Stimulated activated CD8-positive, alpha-beta memory T cell treated with anti-CD3 and anti-CD28 coated beads, Interleukin-7, amount 100 ng/mL, for 48 hours (primary cell): Measurements from ENCODE around the gene BICD2.

Source experiments
- DNase-seq, 2 donors: peaks; one replicate each; pipeline ENCODE4 v3.0.0-alpha.2; 2020; ENCODE audit warnings: low read depth in 1 of 2; ENCODE audit errors: extremely low read depth in 1 of 2

The BICD2 gene

DNA sequence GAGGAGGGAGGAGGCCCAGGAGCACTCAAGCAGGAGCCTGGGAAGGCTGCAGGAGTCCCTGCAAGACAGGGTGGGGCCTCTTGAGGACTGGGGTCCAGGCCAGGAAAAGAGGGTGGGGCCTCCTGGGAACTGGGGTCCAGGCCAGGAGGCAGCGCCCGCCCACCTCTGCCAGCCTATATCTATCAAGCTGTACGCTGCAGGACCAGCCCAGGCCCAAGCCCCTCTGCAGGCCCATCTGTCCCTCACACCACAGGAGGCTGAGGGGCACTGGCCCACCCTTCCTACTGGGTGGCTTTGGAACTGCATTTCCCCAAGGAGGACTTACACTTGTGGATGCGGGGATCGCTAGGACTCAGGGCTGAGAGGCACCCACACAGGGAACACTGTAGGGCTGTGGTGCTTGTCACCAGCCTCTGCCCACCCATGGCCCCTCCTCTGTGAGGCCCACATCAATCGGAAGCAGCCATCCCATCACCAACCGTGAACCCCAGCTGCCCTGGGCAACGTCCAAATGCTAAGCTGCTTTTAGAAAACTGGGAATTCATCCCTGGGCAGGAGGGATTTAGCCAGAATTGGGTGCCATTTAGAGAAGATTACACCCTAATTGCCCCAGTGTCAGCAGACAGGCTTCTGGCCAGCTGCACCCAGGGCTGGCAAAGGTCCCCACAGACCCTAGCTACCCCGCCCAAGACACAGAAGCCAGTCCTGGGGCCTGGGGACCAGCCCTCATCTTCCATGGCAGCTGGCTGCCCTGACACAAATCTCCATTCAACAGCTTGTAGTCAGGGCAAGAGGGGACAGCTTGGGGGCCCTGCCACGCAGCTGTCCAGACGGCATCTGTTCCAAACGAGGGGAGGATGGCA lies 15.3 kb downstream of the BICD2 start:
- DNase-seq: no peak

GRCh38 chr9:92748233-92748497 lies 16.5 kb downstream of the BICD2 start:
- no peak for DNase-seq

DNA sequence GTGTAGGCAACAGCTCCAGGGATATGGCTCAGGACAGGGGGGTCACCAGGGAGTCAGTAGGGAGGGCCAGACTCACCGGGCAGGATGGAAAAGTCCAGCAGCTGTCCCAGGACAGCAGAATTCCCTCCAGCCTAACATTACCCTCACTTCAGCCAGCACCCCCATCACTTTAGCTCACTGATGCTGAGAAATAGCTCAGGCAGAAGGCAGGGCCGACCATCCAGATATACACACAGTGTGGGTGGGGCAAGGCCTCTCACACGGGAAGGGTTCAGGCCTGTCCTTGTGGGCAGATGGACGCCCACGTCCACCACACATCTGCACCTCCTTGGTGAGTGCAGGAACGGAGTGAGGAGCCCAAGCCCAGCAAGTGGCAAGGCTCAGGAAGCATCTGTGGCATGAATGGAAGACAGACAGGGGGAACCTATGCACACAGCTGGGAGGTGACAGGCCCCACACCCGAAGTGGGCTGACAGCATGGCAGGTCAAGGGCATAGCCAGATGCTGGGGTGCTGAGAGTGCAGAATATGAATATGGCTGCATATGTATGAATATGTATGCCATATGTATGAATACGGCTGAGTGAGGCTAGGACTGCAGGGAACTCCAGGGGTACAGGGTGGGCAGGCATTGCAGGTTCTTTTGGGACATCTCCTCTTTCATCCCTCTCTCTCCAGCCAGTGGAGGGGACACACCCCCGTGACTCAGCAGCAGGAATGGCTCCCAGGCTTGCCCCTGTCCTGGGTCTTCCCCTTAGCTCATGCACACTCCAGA lies 17.0 kb downstream of the BICD2 start:
- no peak for DNase-seq

DNA sequence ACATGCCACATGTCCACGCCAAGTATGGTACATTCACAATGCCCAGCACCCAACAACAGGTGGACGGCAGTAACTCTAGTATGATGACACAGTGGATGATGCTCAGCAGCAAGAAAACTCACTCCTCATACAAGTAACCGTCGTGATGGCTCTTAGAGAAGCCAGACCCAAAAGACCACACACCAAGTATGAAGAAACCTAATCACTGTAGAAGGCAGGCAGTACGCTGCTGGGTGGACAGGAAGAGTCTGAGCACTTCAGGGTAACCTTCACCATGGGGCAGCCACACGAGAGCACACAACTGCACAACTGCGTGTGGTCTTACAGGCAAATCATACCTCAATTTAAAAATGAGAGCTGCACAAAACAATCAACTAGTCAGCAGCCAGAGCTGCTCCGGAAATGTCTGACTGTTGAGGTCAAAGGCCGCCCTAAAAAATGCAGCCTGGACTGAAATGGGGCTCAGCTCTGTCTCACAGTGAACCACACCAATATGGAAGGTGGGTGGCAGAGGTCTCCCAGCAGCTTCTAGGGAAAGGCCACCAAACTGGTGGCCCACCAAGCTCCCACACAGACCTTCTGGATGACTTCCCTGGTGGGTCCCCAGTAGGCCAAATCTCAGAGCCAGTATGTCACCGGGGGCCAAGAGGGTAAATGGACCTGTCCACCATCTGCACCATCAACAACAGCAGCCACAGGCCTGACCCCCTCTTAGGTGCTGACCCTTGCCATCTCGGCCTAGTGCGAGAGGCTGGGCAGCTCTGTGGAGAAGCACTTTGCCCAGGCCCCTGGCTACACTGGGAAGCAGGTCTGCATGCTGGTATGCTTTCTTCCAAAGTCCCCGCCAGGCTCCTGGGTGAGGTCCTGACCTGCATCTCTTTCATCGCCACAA lies 17.8 kb downstream of the BICD2 start:
- no peak for DNase-seq

DNA sequence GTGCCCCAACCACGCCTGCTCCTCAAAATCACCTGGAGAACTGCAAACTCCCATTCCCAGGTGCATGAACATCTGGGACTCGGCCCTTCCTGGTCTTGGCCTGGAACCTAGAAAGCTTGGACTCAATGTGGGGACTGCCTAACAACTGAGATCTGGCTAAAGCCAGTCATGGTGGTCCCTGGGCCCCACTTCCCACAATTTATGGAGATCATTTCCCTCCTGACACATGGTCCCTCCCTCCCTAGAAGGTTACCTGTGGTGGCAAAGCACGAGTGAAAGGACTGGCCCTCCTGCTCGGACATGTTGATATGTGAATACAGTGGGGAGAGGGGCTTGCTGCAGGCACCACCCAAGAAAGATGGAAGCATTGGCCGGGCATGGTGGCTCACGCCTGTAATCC lies 18.8 kb downstream of the BICD2 start:
- no peak for DNase-seq

DNA sequence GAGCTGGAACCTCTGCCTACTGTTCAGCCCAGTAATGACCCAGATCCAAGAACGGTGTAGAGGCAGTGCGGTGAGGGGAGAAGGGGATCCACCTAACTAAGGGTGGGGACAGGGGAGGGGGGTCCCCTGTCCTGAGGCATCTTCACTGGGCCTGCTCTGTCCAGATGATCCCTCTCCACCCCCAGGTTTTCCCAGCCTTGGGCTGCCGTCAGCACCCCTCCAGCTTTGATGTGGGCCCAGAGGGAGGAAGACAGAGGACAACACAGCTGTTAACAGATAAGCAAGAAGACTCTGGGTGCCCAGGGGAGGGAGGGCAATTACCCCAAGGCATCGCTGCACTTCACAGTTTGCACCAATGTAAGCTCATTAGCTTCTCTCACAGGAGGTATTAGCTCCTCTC lies 19.3 kb downstream of the BICD2 start:
- DNase-seq: no peak

DNA sequence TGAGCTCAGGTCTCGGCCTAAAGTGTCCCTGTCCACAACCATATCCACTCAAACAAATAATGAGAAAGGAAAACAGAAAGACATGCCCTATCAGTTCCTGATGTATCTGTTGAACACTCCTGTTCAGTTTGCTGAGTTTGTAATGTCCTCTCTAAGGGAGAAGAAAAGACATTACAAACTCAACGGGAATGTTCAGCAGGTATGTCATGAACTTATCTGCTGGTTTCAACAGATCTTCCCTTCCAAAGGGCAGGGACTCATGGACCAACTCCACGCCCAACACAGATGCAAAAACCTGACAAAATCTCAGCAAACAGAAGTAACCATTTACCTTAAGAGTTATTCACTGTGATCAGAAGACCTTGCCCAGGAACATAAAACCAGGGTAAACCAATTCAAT lies 23.7 kb downstream of the BICD2 start:
- DNase-seq: no peak

- DNase-seq: no peak
Measured at GRCh38 chr9:92740446-92740961, 24.1 kb downstream of the BICD2 start.

DNA sequence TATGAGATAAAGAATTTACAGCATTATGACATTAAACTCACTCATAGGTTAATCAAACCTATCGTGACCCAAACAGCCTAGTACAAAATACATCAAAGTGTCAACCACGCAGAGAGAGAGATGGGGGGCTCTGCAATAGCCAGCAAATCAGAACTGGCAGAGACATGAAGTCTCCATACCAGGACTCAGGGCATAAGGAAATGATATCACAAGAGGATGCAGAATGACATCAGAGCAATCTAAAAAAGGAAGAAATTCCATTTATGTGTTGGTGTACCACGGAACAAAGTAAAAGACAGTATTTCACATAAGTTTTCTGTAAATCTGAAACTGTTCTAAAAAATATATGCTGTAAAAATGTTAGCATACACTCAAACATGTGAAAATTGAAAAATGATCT lies 24.6 kb downstream of the BICD2 start:
- DNase-seq: no peak

- no peak for DNase-seq
Measured at GRCh38 chr9:92739346-92739970, 25.2 kb downstream of the BICD2 start.

DNA sequence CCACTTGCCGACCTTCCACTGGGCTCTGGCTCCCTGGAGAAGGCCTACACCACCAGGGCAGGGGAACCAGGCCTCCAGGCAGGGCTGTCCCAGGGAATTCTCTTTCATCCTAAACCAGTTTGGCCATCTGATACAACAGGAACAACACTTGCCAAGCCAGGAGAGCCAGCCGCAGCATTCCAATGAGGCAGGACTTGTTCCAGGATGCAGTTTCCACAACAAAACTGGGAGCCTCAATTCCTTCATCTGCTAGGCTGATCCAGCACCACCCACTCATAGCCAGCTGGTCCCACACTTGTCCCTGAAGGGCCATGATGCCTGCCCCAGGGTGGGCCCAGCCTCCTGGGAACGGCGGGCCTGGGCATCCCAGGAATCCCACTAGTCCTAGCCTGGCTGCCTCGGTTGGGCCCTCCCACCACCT lies 26.0 kb downstream of the BICD2 start:
- DNase-seq: no peak

DNA sequence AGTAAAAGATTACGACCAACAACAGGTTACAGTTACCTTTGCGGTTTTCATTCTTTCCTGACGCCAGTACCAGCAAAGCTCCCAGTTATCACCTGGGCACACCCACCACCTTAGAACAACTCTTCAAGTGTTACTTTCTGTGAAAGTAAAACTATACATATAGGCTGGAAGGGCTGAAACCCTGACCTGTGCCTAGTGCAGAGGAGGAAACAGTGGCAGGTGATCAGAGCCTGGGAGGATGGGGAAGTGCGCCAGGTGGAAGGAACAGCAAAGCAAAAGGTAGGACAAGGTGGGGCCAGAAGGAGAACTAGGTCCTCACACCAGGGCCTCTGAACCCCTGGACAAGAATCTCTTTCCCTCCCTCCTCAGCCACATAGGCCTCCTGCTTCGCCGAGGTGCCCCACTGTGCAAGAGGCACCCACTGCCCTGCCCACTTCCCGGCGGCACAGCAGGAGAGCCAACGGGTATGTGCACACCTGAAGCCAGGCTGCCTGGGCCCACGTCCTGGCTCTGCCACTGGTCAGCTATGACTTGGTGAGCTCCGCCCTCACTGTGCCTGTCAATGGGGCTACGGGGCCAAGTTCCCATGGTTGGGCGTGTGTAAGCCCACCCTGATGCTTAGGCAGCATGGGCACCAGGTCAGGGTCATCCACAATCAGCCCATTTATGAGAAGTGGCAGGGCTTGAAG lies 26.9 kb downstream of the BICD2 start:
- DNase-seq: no peak

DNA sequence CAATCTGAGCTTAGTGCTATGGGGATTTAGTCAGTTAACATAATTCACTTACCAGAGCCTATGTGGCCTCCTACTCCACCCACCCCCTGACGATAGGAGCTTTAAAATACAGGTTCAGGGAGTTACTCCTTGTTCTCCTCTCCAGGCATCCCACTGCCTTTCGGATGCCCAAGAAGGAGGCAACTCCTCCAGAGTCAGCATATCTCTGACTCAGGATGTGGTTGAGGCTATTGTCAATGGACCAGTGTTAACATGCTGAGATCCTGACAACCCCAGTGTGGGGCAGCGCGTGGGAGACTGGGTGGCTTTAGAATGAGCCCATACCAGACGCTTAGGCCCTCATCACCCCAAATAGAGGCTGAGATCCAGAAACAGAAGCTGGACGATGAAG lies 27.4 kb downstream of the BICD2 start:
- no peak for DNase-seq

DNA sequence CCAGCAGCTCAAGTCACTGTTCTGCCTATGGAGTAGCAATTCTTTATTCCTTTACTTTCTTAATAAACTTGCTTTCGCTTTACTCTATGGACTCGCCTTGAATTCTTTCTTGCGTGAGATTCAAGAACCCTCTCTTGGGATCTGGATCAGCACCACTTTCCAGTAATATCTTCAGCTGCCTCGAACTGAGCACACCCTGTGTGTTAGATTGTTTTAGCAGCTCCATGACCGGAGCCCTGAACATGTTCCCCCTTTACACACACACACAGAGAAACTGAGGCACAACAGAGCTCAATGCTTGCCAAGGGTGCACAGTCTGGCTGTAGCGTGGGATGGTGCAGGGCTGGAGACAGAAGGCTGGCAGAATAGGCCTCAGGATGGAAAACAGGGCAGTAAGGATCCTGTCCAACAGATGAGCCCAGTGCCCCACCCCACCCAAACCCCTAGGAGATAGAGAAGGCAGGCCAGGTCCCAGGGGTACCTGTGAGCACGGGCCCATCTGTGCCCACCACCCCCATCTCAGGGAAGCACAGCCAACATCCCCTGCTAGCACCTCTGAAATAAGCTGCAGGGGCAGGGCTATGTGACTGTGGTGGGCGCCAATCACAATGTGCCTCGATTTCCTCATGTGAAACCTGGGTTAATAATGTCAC lies 27.9 kb downstream of the BICD2 start:
- no peak for DNase-seq

- no peak for DNase-seq
Measured at GRCh38 chr9:92735636-92736562, 28.7 kb downstream of the BICD2 start.

- no peak for DNase-seq
Measured at GRCh38 chr9:92734931-92735635, 29.6 kb downstream of the BICD2 start.

DNA sequence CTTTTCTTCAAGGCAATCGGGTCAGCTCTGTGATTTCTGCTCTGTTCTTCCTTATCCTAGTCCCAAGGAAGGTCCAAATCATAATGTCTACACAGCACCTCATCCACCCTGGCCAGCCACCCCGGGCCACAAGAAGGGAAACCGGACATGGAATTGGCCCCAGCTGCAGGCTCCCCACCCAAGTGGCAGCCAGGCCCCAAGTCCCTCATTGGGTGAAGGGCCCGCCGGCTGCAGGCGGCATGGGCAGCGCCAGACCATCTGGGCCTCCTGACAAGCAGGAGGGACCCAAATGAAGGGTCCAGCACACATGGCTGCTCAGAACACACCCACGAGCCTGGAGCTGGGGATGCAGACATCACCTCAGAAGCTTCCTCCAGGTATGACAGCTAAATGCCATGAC lies 33.7 kb downstream of the BICD2 start:
- DNase-seq: no peak

DNA sequence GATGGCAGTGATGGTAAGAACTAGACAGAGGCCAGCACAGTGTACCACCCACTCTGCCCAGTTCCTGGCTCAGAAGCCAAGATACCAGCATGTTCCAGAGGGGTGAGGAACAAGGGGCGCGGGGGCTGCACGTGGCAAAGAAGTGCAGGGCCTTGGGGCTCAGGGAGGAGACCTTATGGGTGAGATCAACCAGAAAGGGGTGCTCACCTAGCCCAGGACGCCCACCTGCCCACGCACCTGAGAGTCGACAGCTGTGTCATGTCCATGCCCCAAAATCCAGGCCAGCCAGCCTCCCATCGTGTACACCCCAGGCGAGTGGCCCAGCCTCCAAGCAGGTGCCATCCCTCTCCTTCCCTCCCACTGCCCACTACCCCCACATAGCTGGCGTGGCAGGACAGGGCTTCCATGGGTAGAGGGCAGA lies 34.9 kb downstream of the BICD2 start:
- DNase-seq: no peak
